T-helper 2 cell treated with Interferon-gamma antibody and Interleukin-4, amounts not matched to agents 5 μg/mL and 100 μg/mL, for 36 hours (primary cell): ENCODE data around the gene NEURL3.
"Not testable (repeated sequence)": the region's sequence is repeated elsewhere in the genome, so short reads cannot be mapped to it uniquely, and the experiment has no call there.

ENCODE experiments used
- DNase-seq: peaks from one replicate; pipeline ENCODE4 v3.0.0; 2021; ENCODE audit warnings: low spot score
- H3K27ac Mint-ChIP-seq: one replicate; pipeline ENCODE4 v1.8.0; 2021; ENCODE audit warnings: mild to moderate bottlenecking, mixed read lengths
- H3K27me3 Mint-ChIP-seq: one replicate; pipeline ENCODE4 v1.8.0; 2021; ENCODE audit warnings: low read depth, mixed read lengths
- H3K36me3 Mint-ChIP-seq: one replicate; pipeline ENCODE4 v1.8.0; 2021; ENCODE audit warnings: low read depth, mixed read lengths
- H3K4me1 Mint-ChIP-seq: one replicate; pipeline ENCODE4 v1.8.0; 2021; ENCODE audit warnings: low read depth, mixed read lengths
- H3K4me3 Mint-ChIP-seq: one replicate; pipeline ENCODE4 v1.8.0; 2022; ENCODE audit warnings: mild to moderate bottlenecking, moderate library complexity, mixed read lengths
- H3K9me3 Mint-ChIP-seq: one replicate; pipeline ENCODE4 v1.8.0; 2021; ENCODE audit warnings: mixed read lengths

NEURL3 gene

DNA sequence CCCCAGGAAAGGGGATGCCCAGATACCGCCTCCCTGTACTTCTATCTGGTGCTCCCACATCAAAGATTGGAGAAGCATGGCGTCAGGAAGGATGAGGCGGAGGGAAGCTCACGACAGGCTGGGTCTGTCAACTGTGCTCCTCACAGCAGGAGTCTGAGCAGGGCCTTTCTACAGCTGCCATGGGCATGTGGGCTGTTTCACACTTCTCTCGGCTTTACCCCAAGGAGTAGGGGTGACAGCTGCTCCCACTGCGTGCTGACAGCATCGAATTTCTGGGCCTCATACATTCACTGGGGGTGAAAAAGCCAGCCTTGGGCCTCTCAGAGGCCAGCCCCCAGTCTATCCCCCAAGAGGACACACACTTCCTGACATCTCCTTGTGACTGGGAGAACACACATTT is 21.1 kb downstream of the NEURL3 start:
- H3K36me3 Mint-ChIP-seq: peaks cover 4% of the 10 kb centered on the region
- H3K4me1 Mint-ChIP-seq: peaks cover 29% of the 10 kb centered on the region
- no peak for DNase-seq
- no peaks in the 10 kb centered on the region for H3K9me3 Mint-ChIP-seq
- H3K27me3 Mint-ChIP-seq: peaks cover 4% of the 10 kb centered on the region
- H3K27ac Mint-ChIP-seq: peak overlapping the region; percentile 67
- no peak overlapping the region for H3K4me3 Mint-ChIP-seq

DNA sequence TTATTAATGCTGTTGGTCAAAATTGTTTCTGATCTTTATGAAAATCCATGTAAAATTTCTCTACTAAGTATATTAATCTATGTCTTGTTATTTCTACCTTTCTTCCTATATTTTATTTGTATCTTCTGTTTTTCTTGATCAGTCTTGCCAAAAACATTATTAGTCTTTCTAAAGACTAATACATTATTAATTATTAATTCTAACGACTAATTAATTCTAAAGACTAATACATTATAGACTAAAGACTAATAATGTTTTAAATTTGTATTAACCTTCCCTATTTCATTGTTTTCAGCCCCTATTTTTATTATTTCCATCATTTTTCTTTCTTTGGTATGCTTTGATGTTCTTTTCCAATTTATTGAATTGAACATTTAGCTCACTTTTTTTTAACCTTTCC is 27.7 kb downstream of the NEURL3 start:
- no peaks in the 10 kb centered on the region for H3K4me1 Mint-ChIP-seq
- no peak for DNase-seq
- H3K27me3 Mint-ChIP-seq: peaks cover 24% of the 10 kb centered on the region
- H3K36me3 Mint-ChIP-seq: no peaks in the 10 kb centered on the region
- H3K27ac Mint-ChIP-seq: no peak overlapping the region
- no peaks in the 10 kb centered on the region for H3K9me3 Mint-ChIP-seq
- no peak overlapping the region for H3K4me3 Mint-ChIP-seq

DNA sequence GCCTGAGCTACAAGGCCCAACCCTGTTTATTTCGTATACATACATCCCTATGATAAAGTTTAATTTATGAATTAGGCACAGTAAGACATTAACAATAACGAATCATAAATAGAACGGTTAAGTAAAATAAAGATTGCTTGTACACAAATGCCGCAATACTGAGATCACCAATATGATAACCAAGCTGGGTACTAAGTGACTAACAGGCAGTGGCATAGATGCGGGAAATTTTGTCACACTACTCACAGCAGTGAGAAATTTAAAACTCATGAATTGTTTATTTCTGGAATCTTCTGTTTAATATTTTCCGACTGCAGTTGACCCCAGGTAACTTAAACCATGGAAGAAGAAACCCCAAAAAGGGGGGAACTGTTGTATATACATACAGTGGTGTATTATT is 33.4 kb downstream of the NEURL3 start:
- Mint-ChIP-seq H3K27me3 (peaks cover 14% of the 10 kb centered on the region), H3K27ac (no peak overlapping the region), H3K4me1 (peaks cover 4% of the 10 kb centered on the region), H3K36me3 (no peaks in the 10 kb centered on the region), H3K4me3 (no peak overlapping the region), H3K9me3 (no peaks in the 10 kb centered on the region)
- DNase-seq: no peak

DNA sequence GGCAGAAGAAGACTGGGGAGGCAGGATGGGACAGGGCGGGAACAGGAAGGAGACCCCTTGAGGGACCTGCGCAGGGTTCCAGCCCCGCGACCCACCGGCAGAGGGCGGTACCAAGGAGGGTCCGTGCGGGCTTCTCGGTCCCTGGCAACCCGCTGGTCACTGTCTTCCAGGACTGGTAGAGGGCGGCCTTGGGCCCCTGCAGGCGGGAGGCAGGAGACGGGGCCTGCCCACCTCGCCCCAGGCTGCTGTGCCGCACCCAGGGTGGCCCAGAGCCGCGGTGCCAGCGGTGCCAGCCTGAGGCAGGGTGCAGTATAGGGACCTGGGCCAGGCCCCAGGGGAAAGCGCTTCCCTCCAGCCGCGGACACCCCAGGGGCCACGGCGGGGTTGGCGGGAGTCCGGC is 34.5 kb downstream of the NEURL3 start:
- Mint-ChIP-seq H3K4me3 (no peak overlapping the region), H3K27ac (no peak overlapping the region), H3K27me3 (peaks cover 9% of the 10 kb centered on the region), H3K4me1 (peaks cover 4% of the 10 kb centered on the region), H3K36me3 (no peaks in the 10 kb centered on the region), H3K9me3 (no peaks in the 10 kb centered on the region)
- peak; percentile 37 for DNase-seq

DNA sequence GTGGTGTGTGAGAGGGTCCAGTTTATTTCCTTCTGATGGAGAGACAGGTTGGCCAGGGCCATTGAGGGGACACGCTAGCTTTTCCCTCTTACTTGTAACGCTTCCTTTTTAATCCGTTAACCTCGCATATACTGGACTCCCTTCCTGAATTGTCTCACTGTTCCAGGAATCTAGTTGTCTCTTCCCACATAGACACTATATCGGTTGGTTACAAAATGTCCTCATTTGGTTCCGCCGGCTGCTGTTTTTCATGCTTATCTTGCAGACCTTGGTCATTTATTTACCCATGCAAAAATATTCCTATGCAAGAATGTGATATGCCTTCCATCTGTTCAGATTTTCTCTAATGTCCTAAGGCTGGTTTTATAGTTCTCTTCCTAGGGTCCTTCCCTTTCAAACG is 35.0 kb downstream of the NEURL3 start:
- Mint-ChIP-seq H3K36me3 (no peaks in the 10 kb centered on the region), H3K27ac (no peak overlapping the region)

DNA sequence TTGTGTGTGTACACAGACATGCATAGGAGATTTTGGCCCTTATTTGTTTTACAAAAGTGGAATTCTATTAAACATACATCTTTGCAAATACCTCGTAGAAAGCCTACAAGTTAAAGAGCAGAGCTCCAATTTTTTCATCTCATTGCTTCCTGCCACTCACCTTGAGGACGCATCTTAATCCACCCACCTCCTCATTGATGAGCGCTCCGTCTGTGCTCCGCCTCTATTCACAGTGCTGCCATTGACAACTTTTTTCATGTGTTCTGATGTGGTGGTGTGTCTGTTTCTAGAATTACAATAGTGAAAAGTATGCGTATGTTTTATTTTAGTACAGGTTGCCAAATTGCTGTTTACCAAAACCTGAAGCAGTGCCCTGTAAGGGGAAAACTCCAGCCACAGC is 36.3 kb downstream of the NEURL3 start:
- peaks cover 6% of the 10 kb centered on the region for H3K27me3 Mint-ChIP-seq
- no peak for DNase-seq
- H3K36me3 Mint-ChIP-seq: no peaks in the 10 kb centered on the region
- H3K4me3 Mint-ChIP-seq: no peak overlapping the region
- H3K4me1 Mint-ChIP-seq: peaks cover 4% of the 10 kb centered on the region
- no peak overlapping the region for H3K27ac Mint-ChIP-seq
- no peaks in the 10 kb centered on the region for H3K9me3 Mint-ChIP-seq

More for the DNA sequence above, 35.0 kb downstream of the NEURL3 start:
- Mint-ChIP-seq H3K4me1 (peaks cover 4% of the 10 kb centered on the region), H3K9me3 (no peaks in the 10 kb centered on the region), H3K4me3 (no peak overlapping the region), H3K27me3 (peaks cover 6% of the 10 kb centered on the region)
- DNase-seq: no peak

DNA sequence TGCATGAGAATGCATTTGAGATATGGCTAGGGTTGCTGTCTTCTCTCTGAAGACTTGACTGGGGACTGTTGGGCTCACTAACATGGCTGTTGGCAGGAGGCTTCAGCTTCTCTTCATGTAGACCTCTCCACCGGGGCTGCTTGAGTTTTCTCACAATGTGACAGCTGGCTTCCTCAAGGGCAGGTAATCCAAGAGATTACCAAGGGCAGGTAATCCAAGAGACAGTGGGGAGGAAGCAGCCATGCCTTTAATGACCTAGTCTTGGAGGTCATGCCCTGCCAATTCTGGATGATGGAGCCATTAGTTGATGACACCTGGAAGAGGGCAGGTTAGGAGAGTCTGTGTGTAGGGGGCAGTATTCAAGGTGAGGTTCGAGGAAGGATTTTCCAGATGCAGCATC is 40.5 kb downstream of the NEURL3 start:
- no peak overlapping the region for H3K27ac Mint-ChIP-seq
- no peak overlapping the region for H3K4me3 Mint-ChIP-seq
- H3K36me3 Mint-ChIP-seq: no peaks in the 10 kb centered on the region
- DNase-seq: no peak
- peaks cover 5% of the 10 kb centered on the region for H3K9me3 Mint-ChIP-seq
- H3K27me3 Mint-ChIP-seq: peaks cover 4% of the 10 kb centered on the region
- H3K4me1 Mint-ChIP-seq: no peaks in the 10 kb centered on the region

DNA sequence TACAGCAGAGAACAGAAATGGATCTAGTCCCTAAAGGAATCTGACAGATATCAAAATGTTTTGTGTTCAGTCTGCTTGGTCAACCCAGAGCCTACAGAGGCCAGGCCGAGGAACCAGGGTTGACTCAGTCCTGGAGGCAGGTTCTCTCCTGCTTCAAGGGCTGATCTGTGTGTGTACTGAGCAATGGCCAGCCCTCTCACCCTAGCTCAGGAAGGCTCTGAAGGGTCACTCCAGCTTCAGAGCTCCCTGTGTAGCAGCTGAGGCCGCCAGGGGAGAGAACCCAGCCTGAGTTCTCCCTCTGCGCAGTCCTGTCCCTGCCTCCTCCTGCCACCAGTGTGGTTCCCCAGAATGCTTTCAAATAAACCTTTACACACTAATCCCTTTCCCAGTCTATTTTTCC is 41.1 kb downstream of the NEURL3 start:
- Mint-ChIP-seq H3K36me3 (no peaks in the 10 kb centered on the region), H3K4me3 (no peak overlapping the region), H3K27me3 (peaks cover 6% of the 10 kb centered on the region), H3K4me1 (no peaks in the 10 kb centered on the region), H3K27ac (no peak overlapping the region), H3K9me3 (peaks cover 11% of the 10 kb centered on the region)
- DNase-seq: no peak

DNA sequence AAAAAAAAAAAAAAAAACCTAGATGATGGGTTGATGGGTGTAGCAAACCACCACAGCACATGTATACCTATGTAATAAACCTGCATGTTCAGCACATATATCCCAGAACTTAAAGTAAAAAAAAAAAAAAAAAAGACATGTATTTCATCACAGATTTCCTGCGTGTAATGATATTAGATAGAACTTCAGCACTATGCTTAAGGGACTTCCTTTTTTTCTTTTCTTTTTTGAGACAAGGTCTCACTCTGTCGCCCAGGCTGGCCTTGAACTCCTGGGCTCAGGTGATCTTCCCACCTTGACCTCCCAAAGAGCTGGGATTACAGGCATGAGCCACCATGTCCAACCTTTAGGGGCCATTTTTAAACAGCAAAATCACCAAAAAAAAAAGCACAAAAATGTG is 42.0 kb downstream of the NEURL3 start:
- no peaks in the 10 kb centered on the region for H3K36me3 Mint-ChIP-seq
- H3K4me3 Mint-ChIP-seq: no peak overlapping the region
- no peaks in the 10 kb centered on the region for H3K4me1 Mint-ChIP-seq
- H3K27me3 Mint-ChIP-seq: peaks cover 6% of the 10 kb centered on the region
- no peak overlapping the region for H3K27ac Mint-ChIP-seq
- H3K9me3 Mint-ChIP-seq: peaks cover 17% of the 10 kb centered on the region
- DNase-seq: no peak

DNA sequence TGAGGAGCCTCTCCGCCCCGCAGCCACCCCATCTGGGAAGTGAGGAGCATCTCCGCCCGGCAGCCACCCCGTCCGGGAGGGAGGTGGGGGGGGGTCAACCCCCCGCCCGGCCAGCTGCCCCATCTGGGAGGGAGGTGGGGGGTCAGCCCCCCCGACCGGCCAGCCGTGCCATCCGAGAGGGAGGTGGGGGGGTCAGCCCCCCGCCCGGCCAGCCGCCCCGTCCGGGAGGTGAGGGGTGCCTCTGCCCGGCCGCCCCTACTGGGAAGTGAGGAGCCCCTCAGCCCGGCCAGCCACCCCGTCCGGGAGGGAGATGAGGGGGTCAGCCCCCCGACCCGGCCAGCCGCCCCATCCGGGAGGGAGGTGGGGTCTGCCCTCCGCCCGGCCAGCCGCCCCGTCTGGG is 43.5 kb downstream of the NEURL3 start:
- H3K27me3 Mint-ChIP-seq, H3K27ac Mint-ChIP-seq, DNase-seq, H3K36me3 Mint-ChIP-seq, H3K4me1 Mint-ChIP-seq, H3K4me3 Mint-ChIP-seq: not testable (repeated sequence)
- H3K9me3 Mint-ChIP-seq: peaks cover 17% of the 10 kb centered on the region

DNA sequence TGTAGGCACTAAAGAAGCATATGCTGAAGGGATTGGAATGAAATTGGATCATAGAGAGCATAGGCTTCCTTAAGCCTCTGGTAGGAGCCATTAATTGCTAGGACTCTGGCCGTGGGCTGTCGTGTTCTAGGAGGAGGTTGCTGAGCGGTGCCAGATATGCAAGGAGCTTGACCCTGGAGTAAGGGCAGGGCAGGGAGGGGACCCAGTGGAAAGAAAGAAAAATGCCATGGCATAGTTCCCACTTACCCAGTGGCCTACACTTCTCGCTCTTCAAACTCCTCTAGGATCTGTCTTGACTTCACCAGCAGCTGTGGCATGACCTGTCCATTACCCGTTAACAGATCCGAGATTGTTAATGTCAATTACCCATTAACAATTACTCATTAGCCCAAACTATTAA is 53.1 kb downstream of the NEURL3 start:
- H3K4me1 Mint-ChIP-seq: no peaks in the 10 kb centered on the region

DNA sequence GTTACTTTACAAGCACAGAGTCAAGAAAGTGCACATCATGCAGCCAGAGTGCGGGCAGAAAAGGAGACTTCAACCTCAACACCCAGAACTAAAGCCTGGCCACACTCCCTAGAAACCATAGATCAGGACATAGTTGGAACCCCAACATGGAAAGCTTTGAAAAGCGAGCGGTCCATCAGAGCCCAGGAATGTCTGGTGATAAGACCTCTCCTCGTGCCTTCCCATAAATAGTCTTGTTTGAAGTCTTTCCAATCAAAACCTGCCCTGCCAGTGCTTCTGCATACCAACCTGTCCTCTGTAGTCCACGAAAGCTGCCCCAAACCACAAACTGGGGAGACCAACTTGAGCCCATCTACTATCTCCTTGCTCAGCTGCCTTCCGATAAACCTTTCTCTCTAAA is 55.5 kb downstream of the NEURL3 start:
- Mint-ChIP-seq H3K9me3 (peaks cover 5% of the 10 kb centered on the region), H3K4me3 (no peak overlapping the region), H3K27me3 (peaks cover 3% of the 10 kb centered on the region), H3K4me1 (no peaks in the 10 kb centered on the region), H3K27ac (no peak overlapping the region), H3K36me3 (no peaks in the 10 kb centered on the region)
- no peak for DNase-seq

More for the DNA sequence above, 53.1 kb downstream of the NEURL3 start:
- no peak for DNase-seq
- Mint-ChIP-seq H3K4me3 (no peak overlapping the region), H3K27ac (no peak overlapping the region), H3K9me3 (peaks cover 5% of the 10 kb centered on the region), H3K27me3 (peaks cover 3% of the 10 kb centered on the region), H3K36me3 (no peaks in the 10 kb centered on the region)

DNA sequence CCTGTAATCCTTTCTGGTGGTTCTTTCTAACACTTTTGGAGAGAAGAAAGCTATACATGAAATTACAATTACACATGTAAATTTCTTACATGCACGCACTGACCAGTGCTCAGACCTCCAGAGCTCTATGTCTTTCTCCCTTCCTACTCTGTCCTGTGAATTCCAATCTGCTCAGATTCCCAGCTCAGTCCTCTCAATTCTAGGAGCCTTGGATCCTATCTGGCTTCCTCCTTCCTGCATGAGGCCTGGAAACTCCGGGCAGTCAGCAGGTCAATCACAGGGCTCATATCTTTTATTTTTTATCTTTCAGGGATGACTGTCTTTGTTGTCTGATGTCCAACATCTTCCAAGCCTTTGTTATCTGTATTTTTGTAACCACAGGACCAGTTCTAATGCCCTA is 56.0 kb downstream of the NEURL3 start:
- Mint-ChIP-seq H3K9me3 (peaks cover 5% of the 10 kb centered on the region), H3K36me3 (no peaks in the 10 kb centered on the region), H3K4me3 (no peak overlapping the region), H3K27ac (no peak overlapping the region), H3K4me1 (no peaks in the 10 kb centered on the region), H3K27me3 (peaks cover 3% of the 10 kb centered on the region)
- no peak for DNase-seq

DNA sequence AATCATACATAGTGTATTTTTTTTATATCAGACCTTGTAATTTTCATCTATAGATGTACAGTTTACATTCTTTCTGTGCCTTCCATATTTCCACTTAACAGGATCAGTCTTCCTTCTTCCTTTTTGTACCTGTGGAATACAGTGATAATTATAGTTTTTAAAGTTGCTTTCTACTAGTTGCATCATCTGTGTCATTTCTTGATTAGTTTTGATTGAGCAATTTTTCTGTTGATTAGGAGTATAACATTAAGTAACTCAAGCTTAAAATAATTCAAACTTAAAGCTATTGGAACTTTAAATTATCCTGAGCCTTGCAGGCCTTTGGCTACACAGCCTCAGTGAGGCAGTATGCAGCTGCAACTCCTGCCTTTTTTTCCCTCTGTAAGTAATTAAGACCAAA is 57.4 kb downstream of the NEURL3 start:
- H3K4me3 Mint-ChIP-seq: no peak overlapping the region
- H3K4me1 Mint-ChIP-seq: no peaks in the 10 kb centered on the region
- DNase-seq: no peak
- no peak overlapping the region for H3K27ac Mint-ChIP-seq
- H3K36me3 Mint-ChIP-seq: no peaks in the 10 kb centered on the region
- peaks cover 8% of the 10 kb centered on the region for H3K27me3 Mint-ChIP-seq
- peaks cover 5% of the 10 kb centered on the region for H3K9me3 Mint-ChIP-seq
